HepG2 (cell line): ENCODE data around the gene MAP1LC3B. TPM values are rescaled to one million over a fixed set of nuclear protein-coding genes. Genes with fewer than 3 reads are reported as not detected.
A peak's percentile ranks its signal among the peaks of the same experiment; 100 is the strongest.

ENCODE experiments used
- AHR ChIP-seq: IDR thresholded peaks from 2 replicates; pipeline ENCODE4 v1.6.1; 2018; ENCODE audit warnings: missing genetic modification reagents, missing compliant biosample characterization
- EED ChIP-seq: sonication (generic); formaldehyde crosslinking; IDR thresholded peaks from 2 replicates; pipeline ENCODE4 v1.5.0; 2020; ENCODE audit warnings: mild to moderate bottlenecking, missing genetic modification reagents
- GZF1 ChIP-seq: sonication (generic); formaldehyde crosslinking; IDR thresholded peaks from 2 replicates; pipeline ENCODE4 v1.5.1; 2020; ENCODE audit warnings: mild to moderate bottlenecking, missing genetic modification reagents
- HIVEP1 ChIP-seq: sonication (generic); formaldehyde crosslinking; IDR thresholded peaks from 2 replicates; pipeline ENCODE4 v1.4.0; 2020; ENCODE audit warnings: mild to moderate bottlenecking, missing genetic modification reagents
- HNRNPL ChIP-seq: fragments of 200-400 bp; formaldehyde crosslinking; IDR thresholded peaks from 2 replicates; pipeline ENCODE4 v1.6.1; 2017; ENCODE audit warnings: mild to moderate bottlenecking, low read depth, low read length
- KDM1A ChIP-seq: IDR thresholded peaks from 2 replicates; pipeline ENCODE4 v1.6.1; 2016; ENCODE audit warnings: missing compliant biosample characterization
- MAFG ChIP-seq: sonication (generic); formaldehyde crosslinking; IDR thresholded peaks from 2 replicates; pipeline ENCODE4 v1.5.1; 2020; ENCODE audit warnings: mild to moderate bottlenecking, missing genetic modification reagents
- REL ChIP-seq: sonication (generic); formaldehyde crosslinking; conservative IDR thresholded peaks from 2 replicates; pipeline ENCODE4 v1.8.0; 2022; ENCODE audit warnings: mild to moderate bottlenecking, missing genetic modification reagents, moderate library complexity
- YEATS4 ChIP-seq: sonication (generic); formaldehyde crosslinking; IDR thresholded peaks from 2 replicates; pipeline ENCODE4 v1.4.0; 2020; ENCODE audit warnings: missing genetic modification reagents, borderline replicate concordance
- YY1 ChIP-seq: IDR thresholded peaks from 2 replicates; pipeline ENCODE4 v1.6.1; 2011; ENCODE audit warnings: low read length, low read depth, moderate library complexity, mild to moderate bottlenecking; ENCODE audit not compliant: insufficient read depth, insufficient replicate concordance
- ZMYM3 ChIP-seq: sonication (generic); formaldehyde crosslinking; IDR thresholded peaks from 2 replicates; pipeline ENCODE4 v1.5.1; 2020; ENCODE audit warnings: mild to moderate bottlenecking, missing genetic modification reagents
- ZNF256 ChIP-seq: sonication (generic); formaldehyde crosslinking; conservative IDR thresholded peaks from 2 replicates; pipeline ENCODE4 v1.4.0; 2020; ENCODE audit warnings: missing genetic modification reagents
- ZNF431 ChIP-seq: sonication (generic); formaldehyde crosslinking; IDR thresholded peaks from 2 replicates; pipeline ENCODE4 v1.9.0; 2022; ENCODE audit warnings: missing genetic modification reagents, low read depth, mild to moderate bottlenecking, borderline replicate concordance
- ZNF550 ChIP-seq: sonication (generic); formaldehyde crosslinking; IDR thresholded peaks from 2 replicates; pipeline ENCODE4 v1.4.0; 2020; ENCODE audit warnings: mild to moderate bottlenecking, missing genetic modification reagents, borderline replicate concordance
- ZNF770 ChIP-seq: sonication (generic); formaldehyde crosslinking; IDR thresholded peaks from 2 replicates; pipeline ENCODE4 v1.5.0; 2020; ENCODE audit warnings: mild to moderate bottlenecking, missing genetic modification reagents
- polyA plus RNA-seq, 8 experiments: library from polyadenylated mRNA; depleted of rRNA in 3 of 8; stranded (reverse) in 7 of 8; unstranded in 1 of 8; fragments of >200 nt; fragmentation: Illumina TruSeq in 4 of 8; extraction: Trizol in 4 of 8; gene quantifications; 2 replicates each; pipeline versions ENCODE4 v1.2.1 to v1.2.3, GENCODE V29; 2011 to 2016; ENCODE audit warnings: low read depth in 4 of 8, missing spikeins in 1 of 8, mixed read lengths in 1 of 8; ENCODE audit not compliant: insufficient read depth in 1 of 8
- total RNA-seq, 5 experiments: library from RNA; depleted of rRNA; stranded (reverse); fragments of >200 nt; fragmentation: Illumina TruSeq; extraction: Trizol; gene quantifications; 2 replicates each; pipeline ENCODE4 v1.2.3, GENCODE V29; 2016; ENCODE audit warnings: low read depth in 1 of 5
- TF ChIP-seq, protein P1 (sequence below): IDR thresholded peaks from 2 replicates; pipeline ENCODE4 v1.6.1; 2016; ENCODE audit warnings: missing compliant biosample characterization, missing genetic modification reagents, borderline replicate concordance
- TF ChIP-seq, protein P2 (sequence below): sonication (generic); formaldehyde crosslinking; IDR thresholded peaks from 2 replicates; pipeline ENCODE4 v1.4.0; 2020; ENCODE audit warnings: missing genetic modification reagents, mild to moderate bottlenecking, borderline replicate concordance
- TF ChIP-seq, protein P3 (sequence below): IDR thresholded peaks from 2 replicates; pipeline ENCODE4 v1.6.1; 2016; ENCODE audit warnings: low read depth, missing genetic modification reagents, missing compliant biosample characterization

MAP1LC3B gene
- total and polyA plus RNA-seq, 2 of the 13 experiments (the other 11 are each of a cell fraction or from before 2014, with no cell fraction given): 15.7 to 37.4 TPM

GRCh38 chr16:87390641-87391323, 1.4 kb upstream of the MAP1LC3B start (continued):
- TF ChIP-seq ZMYM3 (peak; percentile 43), GZF1 (CRISPR knock-in tag) (no peak), ZNF770 (peak; percentile 93; the same call in 1 of the 2 replicates), HIVEP1 (CRISPR knock-in tag) (no peak), YY1 (no peak), YEATS4 (no peak), ZNF550 (CRISPR knock-in tag) (0 out of 2 replicates have a peak, but pooled peaks have one; percentile 33), REL (CRISPR knock-in tag) (no peak), HNRNPL (no peak), EED (CRISPR knock-in tag) (no peak), KDM1A (CRISPR knock-in tag) (peak; percentile 37; the same call in 1 of the 2 replicates), MAFG (no peak), AHR (CRISPR knock-in tag) (no peak), ZNF256 (no peak), ZNF431 (no peak)
- TF ChIP-seq, protein P1, sequence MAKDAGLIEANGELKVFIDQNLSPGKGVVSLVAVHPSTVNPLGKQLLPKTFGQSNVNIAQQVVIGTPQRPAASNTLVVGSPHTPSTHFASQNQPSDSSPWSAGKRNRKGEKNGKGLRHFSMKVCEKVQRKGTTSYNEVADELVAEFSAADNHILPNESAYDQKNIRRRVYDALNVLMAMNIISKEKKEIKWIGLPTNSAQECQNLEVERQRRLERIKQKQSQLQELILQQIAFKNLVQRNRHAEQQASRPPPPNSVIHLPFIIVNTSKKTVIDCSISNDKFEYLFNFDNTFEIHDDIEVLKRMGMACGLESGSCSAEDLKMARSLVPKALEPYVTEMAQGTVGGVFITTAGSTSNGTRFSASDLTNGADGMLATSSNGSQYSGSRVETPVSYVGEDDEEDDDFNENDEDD: no peak
- TF ChIP-seq, protein P2, sequence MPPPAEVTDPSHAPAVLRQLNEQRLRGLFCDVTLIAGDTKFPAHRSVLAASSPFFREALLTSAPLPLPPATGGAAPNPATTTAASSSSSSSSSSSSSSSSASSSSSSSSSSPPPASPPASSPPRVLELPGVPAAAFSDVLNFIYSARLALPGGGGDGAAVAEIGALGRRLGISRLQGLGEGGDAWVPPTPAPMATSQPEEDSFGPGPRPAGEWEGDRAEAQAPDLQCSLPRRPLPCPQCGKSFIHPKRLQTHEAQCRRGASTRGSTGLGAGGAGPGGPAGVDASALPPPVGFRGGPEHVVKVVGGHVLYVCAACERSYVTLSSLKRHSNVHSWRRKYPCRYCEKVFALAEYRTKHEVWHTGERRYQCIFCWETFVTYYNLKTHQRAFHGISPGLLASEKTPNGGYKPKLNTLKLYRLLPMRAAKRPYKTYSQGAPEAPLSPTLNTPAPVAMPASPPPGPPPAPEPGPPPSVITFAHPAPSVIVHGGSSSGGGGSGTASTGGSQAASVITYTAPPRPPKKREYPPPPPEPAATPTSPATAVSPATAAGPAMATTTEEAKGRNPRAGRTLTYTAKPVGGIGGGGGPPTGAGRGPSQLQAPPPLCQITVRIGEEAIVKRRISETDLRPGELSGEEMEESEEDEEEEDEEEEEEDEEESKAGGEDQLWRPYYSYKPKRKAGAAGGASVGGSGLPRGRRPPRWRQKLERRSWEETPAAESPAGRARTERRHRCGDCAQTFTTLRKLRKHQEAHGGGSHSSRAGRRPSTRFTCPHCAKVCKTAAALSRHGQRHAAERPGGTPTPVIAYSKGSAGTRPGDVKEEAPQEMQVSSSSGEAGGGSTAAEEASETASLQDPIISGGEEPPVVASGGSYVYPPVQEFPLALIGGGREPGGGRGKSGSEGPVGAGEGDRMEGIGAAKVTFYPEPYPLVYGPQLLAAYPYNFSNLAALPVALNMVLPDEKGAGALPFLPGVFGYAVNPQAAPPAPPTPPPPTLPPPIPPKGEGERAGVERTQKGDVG (CRISPR knock-in tag): no peak
- TF ChIP-seq, protein P3, sequence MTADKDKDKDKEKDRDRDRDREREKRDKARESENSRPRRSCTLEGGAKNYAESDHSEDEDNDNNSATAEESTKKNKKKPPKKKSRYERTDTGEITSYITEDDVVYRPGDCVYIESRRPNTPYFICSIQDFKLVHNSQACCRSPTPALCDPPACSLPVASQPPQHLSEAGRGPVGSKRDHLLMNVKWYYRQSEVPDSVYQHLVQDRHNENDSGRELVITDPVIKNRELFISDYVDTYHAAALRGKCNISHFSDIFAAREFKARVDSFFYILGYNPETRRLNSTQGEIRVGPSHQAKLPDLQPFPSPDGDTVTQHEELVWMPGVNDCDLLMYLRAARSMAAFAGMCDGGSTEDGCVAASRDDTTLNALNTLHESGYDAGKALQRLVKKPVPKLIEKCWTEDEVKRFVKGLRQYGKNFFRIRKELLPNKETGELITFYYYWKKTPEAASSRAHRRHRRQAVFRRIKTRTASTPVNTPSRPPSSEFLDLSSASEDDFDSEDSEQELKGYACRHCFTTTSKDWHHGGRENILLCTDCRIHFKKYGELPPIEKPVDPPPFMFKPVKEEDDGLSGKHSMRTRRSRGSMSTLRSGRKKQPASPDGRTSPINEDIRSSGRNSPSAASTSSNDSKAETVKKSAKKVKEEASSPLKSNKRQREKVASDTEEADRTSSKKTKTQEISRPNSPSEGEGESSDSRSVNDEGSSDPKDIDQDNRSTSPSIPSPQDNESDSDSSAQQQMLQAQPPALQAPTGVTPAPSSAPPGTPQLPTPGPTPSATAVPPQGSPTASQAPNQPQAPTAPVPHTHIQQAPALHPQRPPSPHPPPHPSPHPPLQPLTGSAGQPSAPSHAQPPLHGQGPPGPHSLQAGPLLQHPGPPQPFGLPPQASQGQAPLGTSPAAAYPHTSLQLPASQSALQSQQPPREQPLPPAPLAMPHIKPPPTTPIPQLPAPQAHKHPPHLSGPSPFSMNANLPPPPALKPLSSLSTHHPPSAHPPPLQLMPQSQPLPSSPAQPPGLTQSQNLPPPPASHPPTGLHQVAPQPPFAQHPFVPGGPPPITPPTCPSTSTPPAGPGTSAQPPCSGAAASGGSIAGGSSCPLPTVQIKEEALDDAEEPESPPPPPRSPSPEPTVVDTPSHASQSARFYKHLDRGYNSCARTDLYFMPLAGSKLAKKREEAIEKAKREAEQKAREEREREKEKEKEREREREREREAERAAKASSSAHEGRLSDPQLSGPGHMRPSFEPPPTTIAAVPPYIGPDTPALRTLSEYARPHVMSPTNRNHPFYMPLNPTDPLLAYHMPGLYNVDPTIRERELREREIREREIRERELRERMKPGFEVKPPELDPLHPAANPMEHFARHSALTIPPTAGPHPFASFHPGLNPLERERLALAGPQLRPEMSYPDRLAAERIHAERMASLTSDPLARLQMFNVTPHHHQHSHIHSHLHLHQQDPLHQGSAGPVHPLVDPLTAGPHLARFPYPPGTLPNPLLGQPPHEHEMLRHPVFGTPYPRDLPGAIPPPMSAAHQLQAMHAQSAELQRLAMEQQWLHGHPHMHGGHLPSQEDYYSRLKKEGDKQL (CRISPR knock-in tag): no peak
